ENCODE data around the gene RNASEL.

The RNASEL gene

DNA sequence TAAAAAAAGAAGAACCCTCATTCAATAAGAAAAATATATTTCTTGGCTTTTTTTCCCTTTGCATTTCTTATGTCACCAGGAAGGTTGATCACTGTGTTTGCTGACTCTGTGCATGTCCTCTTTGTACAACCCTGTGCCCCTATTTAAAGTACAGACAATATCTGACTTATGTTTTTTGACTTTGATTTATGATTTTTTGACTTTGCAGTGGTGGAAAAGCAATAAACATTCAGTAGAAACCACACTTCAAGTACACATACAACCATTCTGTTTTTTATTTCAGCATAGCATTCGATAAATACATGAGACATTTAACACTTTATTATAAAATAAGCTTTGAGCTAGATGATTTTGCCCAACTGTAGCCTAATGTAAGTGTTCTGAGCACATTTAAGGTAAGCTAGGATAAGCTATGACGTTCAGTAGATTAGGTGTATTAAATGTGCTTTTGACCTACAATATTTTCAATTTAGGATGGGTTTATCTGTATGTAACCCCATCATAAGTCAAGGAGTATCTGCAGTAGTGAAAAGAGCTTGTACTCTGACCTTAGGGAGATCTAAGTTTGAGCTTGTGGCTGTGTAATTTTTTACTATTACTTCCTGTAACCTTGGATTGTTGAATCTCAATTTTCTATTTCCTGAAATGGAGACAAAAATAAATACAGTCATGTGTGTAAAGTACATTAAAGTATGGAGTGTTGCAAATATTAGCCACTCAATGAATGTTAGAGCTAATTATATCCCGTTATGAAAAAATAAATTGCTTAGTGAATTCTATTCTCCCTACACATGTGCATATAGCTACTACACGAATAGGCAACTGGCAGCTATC, 1.2 kb downstream of the RNASEL start:
- Histone ChIP-seq H3K4me3 (ENCODE audit: low read depth in 1 of 2, low read length in 1 of 2) (peak overlapping the region; percentile 81 to 89), H3K4me1 (ENCODE audit: control insufficient read depth in 1 of 2, insufficient read depth in 1 of 2, low read depth in 1 of 2, low read length in 1 of 2) (peaks cover 48 to 51% of the 10 kb centered on the region in 2 experiments), H3K27me3 (no peaks in the 10 kb centered on the region), H3K27ac (peak overlapping the region; percentile 96), H3K36me3 (peaks cover 20% of the 10 kb centered on the region), H3K9me3 (no peaks in the 10 kb centered on the region)
- TF ChIP-seq, protein P1, sequence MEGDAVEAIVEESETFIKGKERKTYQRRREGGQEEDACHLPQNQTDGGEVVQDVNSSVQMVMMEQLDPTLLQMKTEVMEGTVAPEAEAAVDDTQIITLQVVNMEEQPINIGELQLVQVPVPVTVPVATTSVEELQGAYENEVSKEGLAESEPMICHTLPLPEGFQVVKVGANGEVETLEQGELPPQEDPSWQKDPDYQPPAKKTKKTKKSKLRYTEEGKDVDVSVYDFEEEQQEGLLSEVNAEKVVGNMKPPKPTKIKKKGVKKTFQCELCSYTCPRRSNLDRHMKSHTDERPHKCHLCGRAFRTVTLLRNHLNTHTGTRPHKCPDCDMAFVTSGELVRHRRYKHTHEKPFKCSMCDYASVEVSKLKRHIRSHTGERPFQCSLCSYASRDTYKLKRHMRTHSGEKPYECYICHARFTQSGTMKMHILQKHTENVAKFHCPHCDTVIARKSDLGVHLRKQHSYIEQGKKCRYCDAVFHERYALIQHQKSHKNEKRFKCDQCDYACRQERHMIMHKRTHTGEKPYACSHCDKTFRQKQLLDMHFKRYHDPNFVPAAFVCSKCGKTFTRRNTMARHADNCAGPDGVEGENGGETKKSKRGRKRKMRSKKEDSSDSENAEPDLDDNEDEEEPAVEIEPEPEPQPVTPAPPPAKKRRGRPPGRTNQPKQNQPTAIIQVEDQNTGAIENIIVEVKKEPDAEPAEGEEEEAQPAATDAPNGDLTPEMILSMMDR (IDR thresholded peaks at IDR 0.05), result no peak

DNA sequence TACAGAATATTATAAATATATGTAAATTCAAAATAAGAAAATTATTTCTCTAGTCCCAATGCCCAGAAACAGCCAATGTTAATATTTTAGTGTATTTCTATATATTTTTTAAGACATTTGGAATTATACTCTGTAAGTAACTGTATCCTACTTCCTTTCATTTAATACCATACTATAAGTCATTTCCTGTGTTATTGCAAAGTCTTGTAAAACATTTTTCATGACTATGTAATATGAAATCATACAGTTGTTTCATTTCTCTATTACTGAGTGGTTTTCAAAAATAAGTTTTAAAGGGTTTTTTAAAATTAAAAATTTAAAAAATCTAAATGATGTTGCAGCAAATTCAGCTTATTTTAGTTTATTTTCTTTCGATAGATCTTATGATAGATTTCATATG, 2.0 kb downstream of the RNASEL start:
- Histone ChIP-seq H3K27ac (peak overlapping the region; percentile 77), H3K4me3 (ENCODE audit: low read depth in 1 of 2, low read length in 1 of 2) (peak overlapping the region in 1 of 2 experiments; percentile 40), H3K4me1 (ENCODE audit: control insufficient read depth in 1 of 2, insufficient read depth in 1 of 2, low read depth in 1 of 2, low read length in 1 of 2) (peaks cover 48 to 51% of the 10 kb centered on the region in 2 experiments), H3K36me3 (peaks cover 28% of the 10 kb centered on the region), H3K27me3 (no peaks in the 10 kb centered on the region), H3K9me3 (no peaks in the 10 kb centered on the region)
- TF ChIP-seq, protein P1 (IDR thresholded peaks at IDR 0.05), result no peak

DNA sequence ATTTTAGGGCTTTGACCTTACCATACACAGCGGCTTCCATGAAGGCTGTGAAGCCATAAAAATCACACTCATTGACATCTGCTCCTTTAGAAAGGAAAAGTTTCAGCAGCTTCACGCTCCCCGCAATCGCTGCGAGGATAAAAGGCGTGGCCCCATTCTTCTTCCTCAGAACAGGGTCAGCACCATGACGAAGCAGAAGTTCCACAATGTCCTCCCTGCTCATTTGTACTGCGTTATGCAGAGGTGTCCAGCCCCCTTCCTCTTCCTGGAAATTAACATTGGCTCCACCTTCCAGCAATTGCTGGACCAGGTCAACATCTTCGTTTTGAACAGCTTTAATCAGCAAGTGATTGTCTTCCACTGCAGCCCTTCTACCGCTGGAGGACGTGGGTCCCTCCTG, 2.7 kb downstream of the RNASEL start:
- H3K4me1 ChIP-seq (ENCODE audit: control insufficient read depth in 1 of 2, insufficient read depth in 1 of 2, low read depth in 1 of 2, low read length in 1 of 2), result peaks cover 48 to 51% of the 10 kb centered on the region in 2 experiments
- TF ChIP-seq, protein P1 (IDR thresholded peaks at IDR 0.05), result no peak
- H3K27ac ChIP-seq, result peak overlapping the region; percentile 77
- H3K27me3 ChIP-seq, result no peaks in the 10 kb centered on the region
- peak overlapping the region; percentile 28 to 40 for H3K4me3 ChIP-seq (ENCODE audit: low read depth in 1 of 2, low read length in 1 of 2)
- H3K36me3 ChIP-seq, result peaks cover 35% of the 10 kb centered on the region
- no peaks in the 10 kb centered on the region for H3K9me3 ChIP-seq

DNA sequence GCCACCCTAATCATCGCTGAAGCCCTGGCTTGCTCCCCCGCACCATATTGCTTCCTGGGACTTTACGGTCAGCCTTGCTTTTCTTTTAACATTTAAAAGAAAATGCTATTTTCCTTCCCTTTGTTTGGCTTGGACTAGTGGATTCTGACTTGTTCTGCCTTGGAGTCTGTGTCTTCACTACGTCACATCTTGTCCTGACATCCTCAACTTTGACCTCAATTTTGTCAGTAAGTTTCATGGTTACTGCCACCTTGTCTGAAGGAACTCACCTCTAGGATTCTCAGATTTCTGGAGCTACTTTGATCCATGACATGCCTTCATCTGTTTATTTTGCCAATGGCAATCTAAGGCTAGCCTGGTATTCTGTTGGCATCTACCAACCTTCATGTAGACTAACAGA, 4.3 kb downstream of the RNASEL start:
- TF ChIP-seq, protein P1 (IDR thresholded peaks at IDR 0.05), result no peak
- H3K27me3 ChIP-seq, result no peaks in the 10 kb centered on the region
- H3K27ac ChIP-seq, result no peak overlapping the region
- H3K4me3 ChIP-seq (ENCODE audit: low read depth in 1 of 2, low read length in 1 of 2), result no peak overlapping the region
- peaks cover 51% of the 10 kb centered on the region for H3K36me3 ChIP-seq
- H3K9me3 ChIP-seq, result no peaks in the 10 kb centered on the region
- H3K4me1 ChIP-seq (ENCODE audit: control insufficient read depth in 1 of 2, insufficient read depth in 1 of 2, low read depth in 1 of 2, low read length in 1 of 2), result peaks cover 48 to 51% of the 10 kb centered on the region in 2 experiments

DNA sequence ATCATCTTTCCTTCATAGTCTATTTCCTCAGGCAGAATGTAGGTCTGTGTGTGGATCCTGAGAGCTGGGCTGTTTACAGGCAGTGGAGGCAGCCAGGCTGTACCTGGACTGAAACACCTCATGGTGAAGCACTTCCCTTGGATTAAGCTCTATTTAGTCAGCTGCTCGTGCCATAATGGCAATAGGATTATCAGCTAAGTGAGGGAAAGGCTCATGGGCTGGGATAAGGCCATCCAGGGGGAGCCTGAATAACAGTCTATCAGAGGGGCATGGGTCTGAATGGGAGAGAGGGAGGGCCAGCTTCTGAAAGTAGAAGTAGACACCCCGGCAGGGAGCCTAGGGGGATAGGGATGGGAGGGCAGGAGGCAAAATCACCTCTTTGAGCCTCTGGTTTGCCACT, 8.3 kb downstream of the RNASEL start:
- H3K36me3 ChIP-seq, result peaks cover 79% of the 10 kb centered on the region
- H3K27ac ChIP-seq, result no peak overlapping the region
- H3K9me3 ChIP-seq, result no peaks in the 10 kb centered on the region

More for the DNA sequence above, 8.3 kb downstream of the RNASEL start:
- Histone ChIP-seq H3K4me3 (ENCODE audit: low read depth in 1 of 2, low read length in 1 of 2) (no peak overlapping the region), H3K27me3 (no peaks in the 10 kb centered on the region), H3K4me1 (ENCODE audit: control insufficient read depth in 1 of 2, insufficient read depth in 1 of 2, low read depth in 1 of 2, low read length in 1 of 2) (peaks cover 15 to 18% of the 10 kb centered on the region in 2 experiments)
- TF ChIP-seq, protein P1 (IDR thresholded peaks at IDR 0.05), result no peak

Data from neutrophil (primary cell).